Neural cell (in vitro differentiated cells): ENCODE results near the gene ATXN7L3B. TPM values are rescaled to one million over a fixed set of nuclear protein-coding genes. Genes with fewer than 3 reads are reported as not detected.
A peak's percentile ranks its signal among the peaks of the same experiment; 100 is the strongest.
"Not testable (repeated sequence)": the region's sequence is repeated elsewhere in the genome, so short reads cannot be mapped to it uniquely, and the experiment has no call there.

ENCODE experiments used
- H2AFZ ChIP-seq: fragments of 200-600, 300-800 bp; sonication (generic), shearing (Covaris generic); 2 replicates; pipeline ENCODE4 v1.6.0; 2014; ENCODE audit warnings: low read depth, mild to moderate bottlenecking, antibody characterized with exemption, low read length, moderate library complexity
- H3F3A ChIP-seq: fragments of 200-600 bp; shearing (Covaris generic); 2 replicates; pipeline ENCODE4 v1.6.1; 2016; ENCODE audit warnings: mild to moderate bottlenecking, moderate library complexity, mixed read lengths, antibody characterized with exemption, low read length; ENCODE audit not compliant: insufficient read depth, poor library complexity, severe bottlenecking
- H3K27ac ChIP-seq: fragments of 200-600, 300-800 bp; sonication (generic), shearing (Covaris generic); 2 replicates; pipeline ENCODE4 v1.5.1; 2014; ENCODE audit warnings: mild to moderate bottlenecking, low read length, moderate library complexity
- H3K27me3 ChIP-seq: fragments of 300-800, 200-600 bp; sonication (generic), shearing (Covaris generic); 2 replicates; pipeline ENCODE4 v1.6.0; 2014; ENCODE audit warnings: mild to moderate bottlenecking, low read depth, low read length, moderate library complexity; ENCODE audit not compliant: insufficient read depth
- H3K36me3 ChIP-seq: fragments of 300-800, 200-600 bp; sonication (generic), shearing (Covaris generic); 2 replicates; pipeline ENCODE4 v1.5.1; 2014; ENCODE audit warnings: mild to moderate bottlenecking, antibody characterized with exemption, low read length, moderate library complexity; ENCODE audit not compliant: insufficient read depth
- H3K4me2 ChIP-seq: fragments of 300-800, 200-600 bp; sonication (generic), shearing (Covaris generic); 2 replicates; pipeline ENCODE4 v1.6.0; 2014; ENCODE audit warnings: mild to moderate bottlenecking, low read length
- H3K4me3 ChIP-seq: fragments of 300-800, 200-600 bp; sonication (generic), shearing (Covaris generic); 2 replicates; pipeline ENCODE4 v1.5.1; 2014; ENCODE audit warnings: mild to moderate bottlenecking, low read length, moderate library complexity
- H3K79me2 ChIP-seq: fragments of 200-600 bp; shearing (Covaris generic); replicated peaks from 2 replicates; pipeline ENCODE4 v1.6.0; 2014; ENCODE audit warnings: mild to moderate bottlenecking, low read length, moderate library complexity; ENCODE audit not compliant: insufficient read depth
- H3K9ac ChIP-seq: fragments of 300-800, 200-600 bp; sonication (generic), shearing (Covaris generic); 2 replicates; pipeline ENCODE4 v1.6.1; 2016; ENCODE audit warnings: mild to moderate bottlenecking, low read length, mixed read lengths
- H3K9me2 ChIP-seq: fragments of 200-600 bp; shearing (Covaris generic); 2 replicates; pipeline ENCODE4 v1.6.1; 2016; ENCODE audit warnings: mild to moderate bottlenecking, low read length, mixed read lengths; ENCODE audit not compliant: insufficient read depth
- H3K9me3 ChIP-seq: fragments of 200-600, 300-800 bp; sonication (generic), shearing (Covaris generic); 2 replicates; pipeline ENCODE4 v1.6.1; 2016; ENCODE audit warnings: mild to moderate bottlenecking, mixed run types, low read length, moderate library complexity, mixed read lengths
- H4K20me1 ChIP-seq: fragments of 200-600 bp; shearing (Covaris generic); 2 replicates; pipeline ENCODE4 v1.6.1; 2016; ENCODE audit warnings: mild to moderate bottlenecking, mixed run types; ENCODE audit not compliant: insufficient read depth
- EP300 ChIP-seq: fragments of 450-650 bp; conservative IDR thresholded peaks from 2 replicates; pipeline ENCODE4 v1.6.1; 2014; ENCODE audit warnings: antibody characterized with exemption, mild to moderate bottlenecking, moderate library complexity; ENCODE audit not compliant: poor library complexity, severe bottlenecking
- EZH2 ChIP-seq: fragments of 200-600, 300-800 bp; shearing (Covaris generic), sonication (generic); IDR thresholded peaks from 2 replicates; pipeline ENCODE4 v1.6.1; 2014; ENCODE audit warnings: antibody characterized with exemption, low read length, borderline replicate concordance, mild to moderate bottlenecking; ENCODE audit not compliant: insufficient read depth, poor library complexity, severe bottlenecking
- MXI1 ChIP-seq: fragments of 450-650 bp; conservative IDR thresholded peaks from 2 replicates; pipeline ENCODE4 v1.6.1; 2014; ENCODE audit warnings: antibody characterized with exemption, mild to moderate bottlenecking; ENCODE audit not compliant: poor library complexity, severe bottlenecking
- POLR2AphosphoS5 ChIP-seq: IDR thresholded peaks from 2 replicates; pipeline ENCODE4 v1.6.1; 2012
- RAD21 ChIP-seq: fragments of 450-650 bp; conservative IDR thresholded peaks from 2 replicates; pipeline ENCODE4 v1.6.1; 2014; ENCODE audit warnings: antibody characterized with exemption, mild to moderate bottlenecking, moderate library complexity
- SMC3 ChIP-seq: fragments of 450-650 bp; conservative IDR thresholded peaks from 2 replicates; pipeline ENCODE4 v1.6.1; 2014; ENCODE audit warnings: antibody characterized with exemption, mild to moderate bottlenecking, moderate library complexity; ENCODE audit not compliant: poor library complexity
- TAF1 ChIP-seq: IDR thresholded peaks from 2 replicates; pipeline ENCODE4 v1.6.1; 2012; ENCODE audit warnings: low read depth
- polyA plus RNA-seq: library from polyadenylated mRNA; depleted of rRNA; stranded (reverse); fragments of >200 nt; gene quantifications from 2 replicates; pipeline ENCODE4 v1.2.3, GENCODE V29; 2014
- TF ChIP-seq, protein P1 (sequence below): fragments of 450-650 bp; IDR thresholded peaks from 2 replicates; pipeline ENCODE4 v1.5.1; 2014; ENCODE audit warnings: antibody characterized with exemption, mild to moderate bottlenecking, moderate library complexity; ENCODE audit not compliant: poor library complexity, severe bottlenecking
- TF ChIP-seq, protein P2 (sequence below): IDR thresholded peaks from 2 replicates; pipeline ENCODE4 v1.6.1; 2012; ENCODE audit warnings: borderline replicate concordance

ATXN7L3B gene
- polyA plus RNA-seq, 1 donor from 2014 or later: 90.3 TPM

DNA sequence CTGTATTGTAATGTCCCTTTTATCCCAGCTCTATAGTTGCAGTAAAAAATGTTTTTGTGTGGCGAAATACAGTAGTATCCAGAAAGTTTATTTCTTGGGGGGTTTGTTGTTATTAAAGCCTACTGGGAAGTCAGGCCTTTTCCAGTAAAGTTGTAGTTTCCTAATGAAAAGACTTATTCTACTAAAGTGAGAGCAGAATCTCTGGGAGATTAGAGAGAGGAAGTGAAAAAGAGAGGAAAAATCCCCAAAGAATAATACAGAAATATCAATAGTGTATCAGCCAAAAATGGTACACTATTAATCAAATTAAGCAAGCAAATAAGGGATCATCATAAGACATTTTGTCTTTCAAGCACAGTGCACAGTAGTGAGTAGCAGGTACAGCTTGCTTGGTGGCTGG is 46.3 kb upstream of the ATXN7L3B start:
- TF ChIP-seq SMC3 (no peak), MXI1 (no peak), POLR2AphosphoS5 (no peak), EZH2 (no peak), TAF1 (no peak), EP300 (no peak), RAD21 (no peak)
- TF ChIP-seq, protein P1, sequence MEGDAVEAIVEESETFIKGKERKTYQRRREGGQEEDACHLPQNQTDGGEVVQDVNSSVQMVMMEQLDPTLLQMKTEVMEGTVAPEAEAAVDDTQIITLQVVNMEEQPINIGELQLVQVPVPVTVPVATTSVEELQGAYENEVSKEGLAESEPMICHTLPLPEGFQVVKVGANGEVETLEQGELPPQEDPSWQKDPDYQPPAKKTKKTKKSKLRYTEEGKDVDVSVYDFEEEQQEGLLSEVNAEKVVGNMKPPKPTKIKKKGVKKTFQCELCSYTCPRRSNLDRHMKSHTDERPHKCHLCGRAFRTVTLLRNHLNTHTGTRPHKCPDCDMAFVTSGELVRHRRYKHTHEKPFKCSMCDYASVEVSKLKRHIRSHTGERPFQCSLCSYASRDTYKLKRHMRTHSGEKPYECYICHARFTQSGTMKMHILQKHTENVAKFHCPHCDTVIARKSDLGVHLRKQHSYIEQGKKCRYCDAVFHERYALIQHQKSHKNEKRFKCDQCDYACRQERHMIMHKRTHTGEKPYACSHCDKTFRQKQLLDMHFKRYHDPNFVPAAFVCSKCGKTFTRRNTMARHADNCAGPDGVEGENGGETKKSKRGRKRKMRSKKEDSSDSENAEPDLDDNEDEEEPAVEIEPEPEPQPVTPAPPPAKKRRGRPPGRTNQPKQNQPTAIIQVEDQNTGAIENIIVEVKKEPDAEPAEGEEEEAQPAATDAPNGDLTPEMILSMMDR: no peak
- TF ChIP-seq, protein P2, sequence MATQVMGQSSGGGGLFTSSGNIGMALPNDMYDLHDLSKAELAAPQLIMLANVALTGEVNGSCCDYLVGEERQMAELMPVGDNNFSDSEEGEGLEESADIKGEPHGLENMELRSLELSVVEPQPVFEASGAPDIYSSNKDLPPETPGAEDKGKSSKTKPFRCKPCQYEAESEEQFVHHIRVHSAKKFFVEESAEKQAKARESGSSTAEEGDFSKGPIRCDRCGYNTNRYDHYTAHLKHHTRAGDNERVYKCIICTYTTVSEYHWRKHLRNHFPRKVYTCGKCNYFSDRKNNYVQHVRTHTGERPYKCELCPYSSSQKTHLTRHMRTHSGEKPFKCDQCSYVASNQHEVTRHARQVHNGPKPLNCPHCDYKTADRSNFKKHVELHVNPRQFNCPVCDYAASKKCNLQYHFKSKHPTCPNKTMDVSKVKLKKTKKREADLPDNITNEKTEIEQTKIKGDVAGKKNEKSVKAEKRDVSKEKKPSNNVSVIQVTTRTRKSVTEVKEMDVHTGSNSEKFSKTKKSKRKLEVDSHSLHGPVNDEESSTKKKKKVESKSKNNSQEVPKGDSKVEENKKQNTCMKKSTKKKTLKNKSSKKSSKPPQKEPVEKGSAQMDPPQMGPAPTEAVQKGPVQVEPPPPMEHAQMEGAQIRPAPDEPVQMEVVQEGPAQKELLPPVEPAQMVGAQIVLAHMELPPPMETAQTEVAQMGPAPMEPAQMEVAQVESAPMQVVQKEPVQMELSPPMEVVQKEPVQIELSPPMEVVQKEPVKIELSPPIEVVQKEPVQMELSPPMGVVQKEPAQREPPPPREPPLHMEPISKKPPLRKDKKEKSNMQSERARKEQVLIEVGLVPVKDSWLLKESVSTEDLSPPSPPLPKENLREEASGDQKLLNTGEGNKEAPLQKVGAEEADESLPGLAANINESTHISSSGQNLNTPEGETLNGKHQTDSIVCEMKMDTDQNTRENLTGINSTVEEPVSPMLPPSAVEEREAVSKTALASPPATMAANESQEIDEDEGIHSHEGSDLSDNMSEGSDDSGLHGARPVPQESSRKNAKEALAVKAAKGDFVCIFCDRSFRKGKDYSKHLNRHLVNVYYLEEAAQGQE: no peak
- Histone ChIP-seq H3K4me2 (no peak overlapping the region), H3K9me2 (no peaks in the 10 kb centered on the region), H3K9ac (no peak overlapping the region), H3F3A (no peaks in the 10 kb centered on the region), H3K27ac (peak overlapping the region; percentile 2), H4K20me1 (no peaks in the 10 kb centered on the region), H3K27me3 (no peaks in the 10 kb centered on the region), H2AFZ (no peak overlapping the region), H3K36me3 (no peaks in the 10 kb centered on the region), H3K4me3 (no peak overlapping the region), H3K79me2 (no peaks in the 10 kb centered on the region), H3K9me3 (no peaks in the 10 kb centered on the region)

DNA sequence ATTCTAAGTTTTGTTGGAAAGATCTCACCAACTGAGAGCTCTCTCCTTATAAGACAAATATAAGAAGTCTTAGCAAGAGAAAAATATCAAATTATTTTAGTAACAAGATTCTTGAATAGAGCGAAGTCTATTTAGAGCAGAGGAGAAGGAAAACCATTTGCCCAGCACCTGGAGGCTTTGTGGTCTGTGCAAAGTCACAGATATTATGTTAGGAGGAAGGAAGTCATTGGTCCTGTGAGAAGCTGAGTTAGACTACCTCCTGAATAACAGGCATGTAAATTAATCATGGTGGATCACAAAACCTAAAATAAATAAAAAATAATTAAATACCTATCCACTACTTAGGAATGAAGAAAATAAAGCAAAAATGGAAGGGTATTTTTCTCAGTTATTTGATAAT is 38.4 kb upstream of the ATXN7L3B start:
- Histone ChIP-seq H4K20me1 (no peaks in the 10 kb centered on the region), H3K36me3 (no peaks in the 10 kb centered on the region), H3K9me3 (no peaks in the 10 kb centered on the region), H3K9ac (no peak overlapping the region), H3K27ac (no peak overlapping the region), H3K9me2 (no peaks in the 10 kb centered on the region), H3K79me2 (no peaks in the 10 kb centered on the region), H3F3A (no peaks in the 10 kb centered on the region), H2AFZ (no peak overlapping the region), H3K4me3 (no peak overlapping the region), H3K27me3 (no peaks in the 10 kb centered on the region), H3K4me2 (no peak overlapping the region)
- TF ChIP-seq, protein P2: no peak
- TF ChIP-seq TAF1 (no peak), EP300 (no peak), RAD21 (no peak), SMC3 (no peak), POLR2AphosphoS5 (no peak), MXI1 (no peak), EZH2 (no peak)
- TF ChIP-seq, protein P1: no peak

DNA sequence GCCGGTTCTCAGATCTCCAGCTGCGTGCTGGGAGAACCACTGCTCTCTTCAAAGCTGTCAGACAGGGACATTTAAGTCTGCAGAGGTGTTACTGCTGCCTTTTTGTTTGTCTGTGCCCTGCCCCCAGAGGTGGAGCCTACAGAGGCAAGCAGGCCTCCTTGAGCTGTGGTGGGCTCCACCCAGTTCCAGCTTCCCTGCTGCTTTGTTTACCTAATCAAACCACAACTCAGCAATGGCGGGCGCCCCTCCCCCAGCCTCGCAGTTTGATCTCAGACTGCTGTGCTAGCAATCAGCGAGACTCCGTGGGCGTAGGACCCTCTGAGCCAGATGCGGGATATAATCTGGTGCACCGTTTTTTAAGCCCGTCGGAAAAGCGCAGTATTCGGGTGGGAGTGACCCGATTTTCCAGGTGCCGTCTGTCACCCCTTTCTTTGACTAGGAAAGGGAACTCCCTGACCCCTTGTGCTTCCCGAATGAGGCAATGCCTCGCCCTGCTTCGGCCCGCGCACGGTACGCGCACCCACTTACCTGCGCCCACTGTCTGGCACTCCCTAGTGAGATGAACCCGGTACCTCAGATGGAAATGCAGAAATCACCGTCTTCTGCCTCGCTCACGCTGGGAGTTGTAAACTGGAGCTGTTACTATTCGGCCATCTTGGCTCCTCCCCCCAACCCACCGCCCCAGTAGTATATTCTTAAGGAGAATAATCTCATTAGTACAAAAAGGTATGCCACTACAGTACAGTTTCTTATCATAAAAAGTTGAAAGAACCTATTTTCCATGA is 28.6 kb upstream of the ATXN7L3B start:
- not testable (repeated sequence) for H3F3A ChIP-seq, H3K79me2 ChIP-seq, H3K27ac ChIP-seq, H3K4me3 ChIP-seq, H3K27me3 ChIP-seq, H3K36me3 ChIP-seq, H3K9me3 ChIP-seq, H4K20me1 ChIP-seq, H3K4me2 ChIP-seq, H2AFZ ChIP-seq, H3K9me2 ChIP-seq, H3K9ac ChIP-seq
